Sigmoid colon (tissue), 4 donors: ENCODE data around the gene ADK.

Experiments used
- POLR2A ChIP-seq, 2 donors: fragments of 450-650 bp; IDR thresholded peaks; one replicate each; pipeline ENCODE4 v1.6.1; 2016; ENCODE audit warnings: antibody characterized with exemption in 2 of 2, mild to moderate bottlenecking in 2 of 2, moderate library complexity in 2 of 2
- POLR2AphosphoS5 ChIP-seq, 4 donors: sonication (generic); formaldehyde crosslinking; IDR thresholded peaks; one replicate each; pipeline ENCODE4 v1.6.1; 2017; ENCODE audit warnings: antibody characterized with exemption in 4 of 4
- TF ChIP-seq, protein P1 (sequence below), 4 experiments: fragments of 450-650 bp in 3 of 4; fragments of 200-600 bp in 1 of 4; IDR thresholded peaks; one replicate each; pipeline ENCODE4 v1.5.1; 2016 to 2019; ENCODE audit warnings: antibody characterized with exemption in 4 of 4, mild to moderate bottlenecking in 3 of 4, moderate library complexity in 2 of 4

DNA sequence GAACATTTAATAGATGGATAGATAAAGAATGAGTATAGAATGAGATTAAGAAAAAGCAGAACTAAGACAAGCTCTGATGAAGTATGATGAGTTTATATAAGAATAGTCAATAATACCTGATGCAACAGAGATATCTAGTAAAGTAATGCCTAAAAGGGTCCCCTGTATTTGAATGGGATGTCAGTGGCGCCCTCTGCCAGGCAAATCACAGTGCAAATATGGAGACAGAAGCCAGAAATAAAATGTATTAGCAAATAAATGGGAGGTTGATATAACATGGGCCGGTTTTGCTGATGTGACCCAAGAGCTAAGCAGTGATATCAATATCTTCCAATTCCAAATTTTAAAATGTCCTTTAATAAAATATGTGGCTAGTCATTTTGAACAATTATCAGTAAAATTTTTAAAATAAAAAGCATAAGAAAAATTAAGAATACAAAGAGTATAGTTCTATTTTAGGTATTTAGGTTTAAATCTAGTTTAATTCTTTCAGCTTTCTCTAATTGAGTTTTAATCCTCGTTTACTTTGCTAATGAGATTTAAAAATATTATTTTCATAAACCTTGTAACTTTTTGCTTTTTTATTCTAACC lies 62.6 kb downstream of the ADK start:
- TF ChIP-seq POLR2A (IDR thresholded peaks at IDR 0.05) (no peak), POLR2AphosphoS5 (IDR thresholded peaks at IDR 0.05) (no peak)
- TF ChIP-seq, protein P1, sequence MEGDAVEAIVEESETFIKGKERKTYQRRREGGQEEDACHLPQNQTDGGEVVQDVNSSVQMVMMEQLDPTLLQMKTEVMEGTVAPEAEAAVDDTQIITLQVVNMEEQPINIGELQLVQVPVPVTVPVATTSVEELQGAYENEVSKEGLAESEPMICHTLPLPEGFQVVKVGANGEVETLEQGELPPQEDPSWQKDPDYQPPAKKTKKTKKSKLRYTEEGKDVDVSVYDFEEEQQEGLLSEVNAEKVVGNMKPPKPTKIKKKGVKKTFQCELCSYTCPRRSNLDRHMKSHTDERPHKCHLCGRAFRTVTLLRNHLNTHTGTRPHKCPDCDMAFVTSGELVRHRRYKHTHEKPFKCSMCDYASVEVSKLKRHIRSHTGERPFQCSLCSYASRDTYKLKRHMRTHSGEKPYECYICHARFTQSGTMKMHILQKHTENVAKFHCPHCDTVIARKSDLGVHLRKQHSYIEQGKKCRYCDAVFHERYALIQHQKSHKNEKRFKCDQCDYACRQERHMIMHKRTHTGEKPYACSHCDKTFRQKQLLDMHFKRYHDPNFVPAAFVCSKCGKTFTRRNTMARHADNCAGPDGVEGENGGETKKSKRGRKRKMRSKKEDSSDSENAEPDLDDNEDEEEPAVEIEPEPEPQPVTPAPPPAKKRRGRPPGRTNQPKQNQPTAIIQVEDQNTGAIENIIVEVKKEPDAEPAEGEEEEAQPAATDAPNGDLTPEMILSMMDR (IDR thresholded peaks at IDR 0.05): no peak
